Measurements from ENCODE around the gene LILRB4. TPM values are rescaled to one million over a fixed set of nuclear protein-coding genes. Genes with fewer than 3 reads are reported as not detected.

The LILRB4 gene
- total RNA-seq, 1 donor from 2014 or later: not detected

- TF ChIP-seq EZH2 (IDR thresholded peaks at IDR 0.05): no peak
- no peak for TF ChIP-seq CTCF (IDR thresholded peaks at IDR 0.05)
- no peak for TF ChIP-seq EZH2phosphoT487 (IDR thresholded peaks at IDR 0.05)
- Histone ChIP-seq H3K36me3 (no peaks in the 10 kb centered on the region), H3F3A (ENCODE audit: low read depth) (no peaks in the 10 kb centered on the region), H2AFZ (replicated peaks) (no peak overlapping the region), H3K4me3 (no peak overlapping the region), H3K4me2 (no peak overlapping the region), H4K20me1 (ENCODE audit: low read depth) (no peaks in the 10 kb centered on the region), H3K9ac (no peak overlapping the region), H3K27me3 (no peaks in the 10 kb centered on the region), H3K4me1 (no peaks in the 10 kb centered on the region), H3K9me3 (ENCODE audit: low read depth) (peaks cover 7% of the 10 kb centered on the region), H3K27ac (no peak overlapping the region), H3K79me2 (ENCODE audit: low read depth) (no peaks in the 10 kb centered on the region)
- Mint-ChIP-seq H3K27me3 (ENCODE audit: insufficient read depth, low read depth) (no peaks in the 10 kb centered on the region), H3K27ac (no peak overlapping the region), H3K4me3 (no peak overlapping the region), H3K9me3 (peaks cover 8% of the 10 kb centered on the region), H3K36me3 (no peaks in the 10 kb centered on the region), H3K4me1 (no peaks in the 10 kb centered on the region)
- no peak for DNase-seq (ENCODE audit: low spot score)
Measured at GRCh38 chr19:54682306-54682856, 19.6 kb downstream of the LILRB4 start.

- peaks cover 10% of the 10 kb centered on the region for H3K9me3 ChIP-seq (ENCODE audit: low read depth)
- Mint-ChIP-seq H3K27ac (no peak overlapping the region), H3K9me3 (peaks cover 8% of the 10 kb centered on the region), H3K4me3 (no peak overlapping the region), H3K36me3 (no peaks in the 10 kb centered on the region), H3K4me1 (no peaks in the 10 kb centered on the region), H3K27me3 (ENCODE audit: insufficient read depth, low read depth) (no peaks in the 10 kb centered on the region)
- no peaks in the 10 kb centered on the region for H3K27me3 ChIP-seq
- H3K27ac ChIP-seq: no peak overlapping the region
- no peaks in the 10 kb centered on the region for H3K4me1 ChIP-seq
- no peak overlapping the region for H3K9ac ChIP-seq
- H4K20me1 ChIP-seq (ENCODE audit: low read depth): no peaks in the 10 kb centered on the region
- no peaks in the 10 kb centered on the region for H3K79me2 ChIP-seq (ENCODE audit: low read depth)
- no peak overlapping the region for H3K4me3 ChIP-seq
- H3K4me2 ChIP-seq: no peak overlapping the region
- TF ChIP-seq CTCF (IDR thresholded peaks at IDR 0.05): no peak
- TF ChIP-seq EZH2 (IDR thresholded peaks at IDR 0.05): no peak
- no peak for TF ChIP-seq EZH2phosphoT487 (IDR thresholded peaks at IDR 0.05)
- H3F3A ChIP-seq (ENCODE audit: low read depth): no peaks in the 10 kb centered on the region
- no peaks in the 10 kb centered on the region for H3K36me3 ChIP-seq
- DNase-seq (ENCODE audit: low spot score): peak; percentile 53
- H2AFZ ChIP-seq (replicated peaks): no peak overlapping the region
Measured at GRCh38 chr19:54684527-54684926, 21.7 kb downstream of the LILRB4 start.

- Histone ChIP-seq H3K9ac (no peak overlapping the region), H2AFZ (replicated peaks) (no peak overlapping the region), H3K4me3 (no peak overlapping the region), H3K79me2 (ENCODE audit: low read depth) (no peaks in the 10 kb centered on the region), H3K27me3 (no peaks in the 10 kb centered on the region), H3K4me2 (no peak overlapping the region), H3K27ac (no peak overlapping the region), H3K36me3 (no peaks in the 10 kb centered on the region), H4K20me1 (ENCODE audit: low read depth) (no peaks in the 10 kb centered on the region), H3K4me1 (no peaks in the 10 kb centered on the region), H3F3A (ENCODE audit: low read depth) (no peaks in the 10 kb centered on the region), H3K9me3 (ENCODE audit: low read depth) (peaks cover 9% of the 10 kb centered on the region)
- no peaks in the 10 kb centered on the region for H3K4me1 Mint-ChIP-seq
- H3K36me3 Mint-ChIP-seq: no peaks in the 10 kb centered on the region
- TF ChIP-seq CTCF (IDR thresholded peaks at IDR 0.05): no peak
- TF ChIP-seq EZH2 (IDR thresholded peaks at IDR 0.05): no peak
- no peak for TF ChIP-seq EZH2phosphoT487 (IDR thresholded peaks at IDR 0.05)
- H3K4me3 Mint-ChIP-seq: no peak overlapping the region
- peaks cover 36% of the 10 kb centered on the region for H3K9me3 Mint-ChIP-seq
- no peak overlapping the region for H3K27ac Mint-ChIP-seq
- no peak for DNase-seq (ENCODE audit: low spot score)
- H3K27me3 Mint-ChIP-seq (ENCODE audit: insufficient read depth, low read depth): no peaks in the 10 kb centered on the region
Measured at GRCh38 chr19:54691582-54692297, 29.0 kb downstream of the LILRB4 start.
